ENCODE data around the gene SLC45A1. TPM values are rescaled to one million over a fixed set of nuclear protein-coding genes. Genes with fewer than 3 reads are reported as not detected.

The SLC45A1 gene
- total and polyA plus RNA-seq, 2 donors, result 0.09 to 1.4 TPM

DNA sequence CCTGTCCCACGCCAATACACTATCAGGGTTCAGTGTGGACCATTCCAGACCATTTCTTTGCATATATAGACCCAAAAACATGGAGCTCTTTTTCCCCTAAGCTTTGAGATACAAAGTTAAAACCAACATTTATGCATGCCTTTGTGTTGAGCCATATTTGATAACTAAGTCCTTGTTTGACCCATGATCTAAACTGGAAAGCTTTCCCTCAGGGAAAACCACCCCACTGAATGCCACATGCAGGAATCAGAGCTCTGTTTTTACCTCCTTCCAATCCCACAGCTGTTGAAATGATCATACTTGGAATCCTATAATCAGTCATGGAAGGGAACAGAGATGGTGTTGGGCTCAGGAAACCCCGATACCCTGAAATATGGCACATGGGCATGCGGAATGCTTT, 14.8 kb upstream of the SLC45A1 start:
- Histone ChIP-seq H3K4me3 (ENCODE audit: low read length in 2 of 2) (no peak overlapping the region), H3K27ac (ENCODE audit: low read depth in 1 of 2, low read length in 1 of 2) (no peak overlapping the region), H3K36me3 (ENCODE audit: control insufficient read depth in 2 of 2, insufficient read depth in 2 of 2, low read length in 1 of 2) (no peaks in the 10 kb centered on the region), H3K27me3 (ENCODE audit: control insufficient read depth in 2 of 2, insufficient read depth in 1 of 2, low read length in 1 of 2) (no peaks in the 10 kb centered on the region), H3K4me1 (ENCODE audit: control insufficient read depth in 2 of 2, insufficient read depth in 2 of 2, low read length in 2 of 2) (no peaks in the 10 kb centered on the region), H3K9me3 (ENCODE audit: control insufficient read depth in 2 of 2, insufficient read depth in 1 of 2, low read length in 1 of 2) (no peaks in the 10 kb centered on the region)
- WGBS, result 96% methylated on average over 3 of the region's 3 CpGs
- no peak for DNase-seq (ENCODE audit: low read depth in 6 of 9, low spot score in 9 of 9)

DNA sequence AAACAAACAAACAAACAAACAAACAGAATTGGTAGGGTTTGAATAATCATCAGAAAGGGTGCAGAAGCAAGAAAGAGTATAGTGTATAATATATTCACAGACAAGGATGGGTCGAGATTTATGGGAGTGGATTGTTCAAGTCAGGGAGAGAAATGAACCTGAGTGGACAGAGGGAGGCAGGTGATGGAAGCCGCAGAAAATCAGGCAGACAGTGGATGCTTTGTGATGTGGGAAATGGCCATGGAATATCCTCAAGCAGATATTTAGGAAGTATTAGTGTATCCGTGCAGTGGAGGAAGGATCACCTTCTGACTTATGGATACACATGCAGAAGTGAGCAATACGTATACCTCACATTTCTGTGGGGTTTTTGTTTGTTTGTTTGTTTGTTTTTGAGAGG, 14.0 kb upstream of the SLC45A1 start:
- Histone ChIP-seq H3K4me3 (ENCODE audit: low read length in 2 of 2) (no peak overlapping the region), H3K36me3 (ENCODE audit: control insufficient read depth in 2 of 2, insufficient read depth in 2 of 2, low read length in 1 of 2) (no peaks in the 10 kb centered on the region), H3K27me3 (ENCODE audit: control insufficient read depth in 2 of 2, insufficient read depth in 1 of 2, low read length in 1 of 2) (no peaks in the 10 kb centered on the region), H3K27ac (ENCODE audit: low read depth in 1 of 2, low read length in 1 of 2) (no peak overlapping the region), H3K9me3 (ENCODE audit: control insufficient read depth in 2 of 2, insufficient read depth in 1 of 2, low read length in 1 of 2) (no peaks in the 10 kb centered on the region), H3K4me1 (ENCODE audit: control insufficient read depth in 2 of 2, insufficient read depth in 2 of 2, low read length in 2 of 2) (no peaks in the 10 kb centered on the region)
- 96% methylated on average over 4 of the region's 4 CpGs for WGBS
- no peak for DNase-seq (ENCODE audit: low read depth in 6 of 9, low spot score in 9 of 9)

- WGBS, result 85% methylated on average over 4 of the region's 4 CpGs
Observed at GRCh38 chr1:8307628-8308027, 10.3 kb upstream of the SLC45A1 start.

DNA sequence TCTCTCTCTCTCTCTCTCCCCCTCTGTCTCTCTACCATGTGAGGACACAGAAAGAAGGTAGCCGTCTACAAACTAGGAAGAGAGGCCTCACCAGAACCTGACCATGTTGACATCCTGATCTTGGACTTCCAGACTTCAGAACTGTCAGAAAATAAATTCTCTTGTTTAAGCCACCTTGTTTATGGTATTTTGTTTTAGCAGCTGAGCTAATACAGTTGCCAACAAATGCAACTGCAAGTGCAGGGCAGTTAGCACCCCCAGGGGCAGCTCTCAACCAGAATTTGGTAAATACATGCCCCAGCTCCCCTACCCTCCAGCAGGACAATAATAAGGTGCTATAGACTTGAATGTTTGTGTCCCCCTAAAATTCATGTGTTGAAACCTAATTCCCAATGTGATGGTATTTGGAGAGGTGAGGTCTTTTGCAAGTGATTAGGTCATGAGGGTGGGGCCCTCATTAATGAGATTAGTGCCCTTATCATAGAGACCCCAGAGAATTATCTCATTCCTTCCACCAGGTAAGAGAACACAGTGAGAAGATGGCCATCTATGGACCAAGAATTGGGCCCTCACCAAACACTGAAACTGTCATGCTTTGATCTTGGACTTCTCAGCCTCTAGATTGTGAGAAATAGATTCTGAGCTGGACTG, 6.7 kb upstream of the SLC45A1 start:
- Histone ChIP-seq H3K4me3 (ENCODE audit: low read length in 2 of 2) (no peak overlapping the region), H3K4me1 (ENCODE audit: control insufficient read depth in 2 of 2, insufficient read depth in 2 of 2, low read length in 2 of 2) (peaks cover 0 to 13% of the 10 kb centered on the region in 2 donors), H3K27me3 (ENCODE audit: control insufficient read depth in 2 of 2, insufficient read depth in 1 of 2, low read length in 1 of 2) (peaks cover 2 to 25% of the 10 kb centered on the region in 2 donors), H3K36me3 (ENCODE audit: control insufficient read depth in 2 of 2, insufficient read depth in 2 of 2, low read length in 1 of 2) (no peaks in the 10 kb centered on the region), H3K9me3 (ENCODE audit: control insufficient read depth in 2 of 2, insufficient read depth in 1 of 2, low read length in 1 of 2) (no peaks in the 10 kb centered on the region), H3K27ac (ENCODE audit: low read depth in 1 of 2, low read length in 1 of 2) (no peak overlapping the region)
- DNase-seq (ENCODE audit: low read depth in 6 of 9, low spot score in 9 of 9), result no peak
- 91% methylated on average over 1 of the region's 1 CpG for WGBS

More at GRCh38 chr1:8307628-8308027, 10.3 kb upstream of the SLC45A1 start:
- Histone ChIP-seq H3K4me1 (ENCODE audit: control insufficient read depth in 2 of 2, insufficient read depth in 2 of 2, low read length in 2 of 2) (no peaks in the 10 kb centered on the region), H3K36me3 (ENCODE audit: control insufficient read depth in 2 of 2, insufficient read depth in 2 of 2, low read length in 1 of 2) (no peaks in the 10 kb centered on the region), H3K9me3 (ENCODE audit: control insufficient read depth in 2 of 2, insufficient read depth in 1 of 2, low read length in 1 of 2) (no peaks in the 10 kb centered on the region), H3K27me3 (ENCODE audit: control insufficient read depth in 2 of 2, insufficient read depth in 1 of 2, low read length in 1 of 2) (peaks cover 0 to 2% of the 10 kb centered on the region in 2 donors), H3K27ac (ENCODE audit: low read depth in 1 of 2, low read length in 1 of 2) (no peak overlapping the region), H3K4me3 (ENCODE audit: low read length in 2 of 2) (no peak overlapping the region)
- DNase-seq (ENCODE audit: low read depth in 6 of 9, low spot score in 9 of 9), result no peak

GRCh38 chr1:8312235-8313218, 5.4 kb upstream of the SLC45A1 start:
- Histone ChIP-seq H3K4me1 (ENCODE audit: control insufficient read depth in 2 of 2, insufficient read depth in 2 of 2, low read length in 2 of 2) (peaks cover 0 to 13% of the 10 kb centered on the region in 2 donors), H3K9me3 (ENCODE audit: control insufficient read depth in 2 of 2, insufficient read depth in 1 of 2, low read length in 1 of 2) (no peaks in the 10 kb centered on the region), H3K36me3 (ENCODE audit: control insufficient read depth in 2 of 2, insufficient read depth in 2 of 2, low read length in 1 of 2) (no peaks in the 10 kb centered on the region), H3K27ac (ENCODE audit: low read depth in 1 of 2, low read length in 1 of 2) (no peak overlapping the region), H3K4me3 (ENCODE audit: low read length in 2 of 2) (no peak overlapping the region), H3K27me3 (ENCODE audit: control insufficient read depth in 2 of 2, insufficient read depth in 1 of 2, low read length in 1 of 2) (peaks cover 5 to 39% of the 10 kb centered on the region in 2 donors)
- no peak for DNase-seq (ENCODE audit: low read depth in 6 of 9, low spot score in 9 of 9)
- WGBS, result 89% methylated on average over 17 of the region's 17 CpGs

- H3K27ac ChIP-seq (ENCODE audit: low read depth in 1 of 2, low read length in 1 of 2), result no peak overlapping the region
- WGBS, result 90% methylated on average over 6 of the region's 6 CpGs
- no peak overlapping the region for H3K4me3 ChIP-seq (ENCODE audit: low read length in 2 of 2)
- H3K36me3 ChIP-seq (ENCODE audit: control insufficient read depth in 2 of 2, insufficient read depth in 2 of 2, low read length in 1 of 2), result no peaks in the 10 kb centered on the region
- H3K27me3 ChIP-seq (ENCODE audit: control insufficient read depth in 2 of 2, insufficient read depth in 1 of 2, low read length in 1 of 2), result peaks cover 12 to 45% of the 10 kb centered on the region in 2 donors
- DNase-seq (ENCODE audit: low read depth in 6 of 9, low spot score in 9 of 9), result no peak
- H3K9me3 ChIP-seq (ENCODE audit: control insufficient read depth in 2 of 2, insufficient read depth in 1 of 2, low read length in 1 of 2), result no peaks in the 10 kb centered on the region
- peaks cover 5 to 17% of the 10 kb centered on the region in 2 donors for H3K4me1 ChIP-seq (ENCODE audit: control insufficient read depth in 2 of 2, insufficient read depth in 2 of 2, low read length in 2 of 2)
Observed at GRCh38 chr1:8313231-8313630, 4.7 kb upstream of the SLC45A1 start.

- no peak overlapping the region for H3K4me3 ChIP-seq (ENCODE audit: low read length in 2 of 2)
- H3K27me3 ChIP-seq (ENCODE audit: control insufficient read depth in 2 of 2, insufficient read depth in 1 of 2, low read length in 1 of 2), result peaks cover 16 to 59% of the 10 kb centered on the region in 2 donors
- H3K27ac ChIP-seq (ENCODE audit: low read depth in 1 of 2, low read length in 1 of 2), result no peak overlapping the region
- peak in 3 of 9 donors; percentile 6 to 25 (median 16) for DNase-seq (ENCODE audit: low read depth in 6 of 9, low spot score in 9 of 9)
- H3K4me1 ChIP-seq (ENCODE audit: control insufficient read depth in 2 of 2, insufficient read depth in 2 of 2, low read length in 2 of 2), result peaks cover 6 to 20% of the 10 kb centered on the region in 2 donors
- 32% methylated on average over 21 of the region's 21 CpGs for WGBS
- H3K9me3 ChIP-seq (ENCODE audit: control insufficient read depth in 2 of 2, insufficient read depth in 1 of 2, low read length in 1 of 2), result no peaks in the 10 kb centered on the region
- H3K36me3 ChIP-seq (ENCODE audit: control insufficient read depth in 2 of 2, insufficient read depth in 2 of 2, low read length in 1 of 2), result no peaks in the 10 kb centered on the region
Observed at GRCh38 chr1:8314346-8315280, 3.3 kb upstream of the SLC45A1 start.

- Histone ChIP-seq H3K9me3 (ENCODE audit: control insufficient read depth in 2 of 2, insufficient read depth in 1 of 2, low read length in 1 of 2) (no peaks in the 10 kb centered on the region), H3K27me3 (ENCODE audit: control insufficient read depth in 2 of 2, insufficient read depth in 1 of 2, low read length in 1 of 2) (peaks cover 16 to 68% of the 10 kb centered on the region in 2 donors), H3K27ac (ENCODE audit: low read depth in 1 of 2, low read length in 1 of 2) (no peak overlapping the region), H3K4me3 (ENCODE audit: low read length in 2 of 2) (no peak overlapping the region), H3K36me3 (ENCODE audit: control insufficient read depth in 2 of 2, insufficient read depth in 2 of 2, low read length in 1 of 2) (no peaks in the 10 kb centered on the region), H3K4me1 (ENCODE audit: control insufficient read depth in 2 of 2, insufficient read depth in 2 of 2, low read length in 2 of 2) (peaks cover 6 to 20% of the 10 kb centered on the region in 2 donors)
- no peak for DNase-seq (ENCODE audit: low read depth in 6 of 9, low spot score in 9 of 9)
- 81% methylated on average over 14 of the region's 14 CpGs for WGBS
Observed at GRCh38 chr1:8315573-8316475, 2.1 kb upstream of the SLC45A1 start.
